ENCODE data around the gene NPAS2. TPM values are rescaled to one million over a fixed set of nuclear protein-coding genes. Genes with fewer than 3 reads are reported as not detected.

NPAS2 gene
- total RNA-seq, 1 experiment from 2014 or later: 12.3 TPM

- ChIA-PET CTCF (interaction anchor here (0.6 kb wide), 3 partner anchors 57 to 217 kb away, joined by 3 read pairs; no protein-coding TSS in a partner anchor), POLR2A (no interaction called here)
- Mint-ChIP-seq H3K9me3 (ENCODE audit: unreplicated experiment) (no peaks in the 10 kb centered on the region), H3K4me1 (ENCODE audit: insufficient read depth, unreplicated experiment) (peaks cover 22% of the 10 kb centered on the region), H3K4me3 (ENCODE audit: unreplicated experiment) (no peak overlapping the region), H3K27me3 (ENCODE audit: insufficient read depth, unreplicated experiment) (no peaks in the 10 kb centered on the region), H3K36me3 (ENCODE audit: insufficient read depth, unreplicated experiment) (peaks cover 6% of the 10 kb centered on the region), H3K27ac (ENCODE audit: low read depth, unreplicated experiment) (no peak overlapping the region)
- intact Hi-C loops (cut with micrococcal nuclease): loop anchor here (5.0 kb wide), 1 partner anchor 78 kb away; no protein-coding TSS in a partner anchor
- no peak for DNase-seq (ENCODE audit: unreplicated experiment)
- no TSS peak for BruUV-seq (replicated peaks)
- TF ChIP-seq CTCF (IDR thresholded peaks at IDR 0.05; ENCODE audit: unreplicated experiment): no peak
These were observed 3.9 kb downstream of the NPAS2 start for GRCh38 chr2:100823665-100824438.

- BruUV-seq (replicated peaks): no TSS peak
- no peaks in the 10 kb centered on the region for H3K27me3 Mint-ChIP-seq (ENCODE audit: insufficient read depth, unreplicated experiment)
- H3K36me3 Mint-ChIP-seq (ENCODE audit: insufficient read depth, unreplicated experiment): peaks cover 6% of the 10 kb centered on the region
- no peak for TF ChIP-seq CTCF (IDR thresholded peaks at IDR 0.05; ENCODE audit: unreplicated experiment)
- POLR2A ChIA-PET: interaction anchor here (1.2 kb wide), 1 partner anchor 25 kb away, joined by 3 read pairs; no protein-coding TSS in a partner anchor
- H3K4me3 Mint-ChIP-seq (ENCODE audit: unreplicated experiment): no peak overlapping the region
- DNase-seq (ENCODE audit: unreplicated experiment): no peak
- no peaks in the 10 kb centered on the region for H3K9me3 Mint-ChIP-seq (ENCODE audit: unreplicated experiment)
- no peak overlapping the region for H3K27ac Mint-ChIP-seq (ENCODE audit: low read depth, unreplicated experiment)
- H3K4me1 Mint-ChIP-seq (ENCODE audit: insufficient read depth, unreplicated experiment): peaks cover 22% of the 10 kb centered on the region
- intact Hi-C loops (cut with micrococcal nuclease): loop anchor here (5.0 kb wide), 1 partner anchor 77 kb away; no protein-coding TSS in a partner anchor
- CTCF ChIA-PET: no interaction called here
These were observed 4.9 kb downstream of the NPAS2 start for GRCh38 chr2:100824842-100825241.

GRCh38 chr2:100826494-100826893 lies 6.6 kb downstream of the NPAS2 start:
- H3K4me1 Mint-ChIP-seq (ENCODE audit: insufficient read depth, unreplicated experiment): peaks cover 16% of the 10 kb centered on the region
- ChIA-PET CTCF (interaction anchor here (0.7 to 0.9 kb wide), 2 partner anchors 16 to 216 kb away, joined by 3 to 4 read pairs; no protein-coding TSS in a partner anchor), POLR2A (no interaction called here)

More at GRCh38 chr2:100826494-100826893, 6.6 kb downstream of the NPAS2 start:
- intact Hi-C loops (cut with micrococcal nuclease): no loop called here
- no peak for TF ChIP-seq CTCF (IDR thresholded peaks at IDR 0.05; ENCODE audit: unreplicated experiment)
- no TSS peak for BruUV-seq (replicated peaks)
- DNase-seq (ENCODE audit: unreplicated experiment): no peak
- Mint-ChIP-seq H3K9me3 (ENCODE audit: unreplicated experiment) (no peaks in the 10 kb centered on the region), H3K27ac (ENCODE audit: low read depth, unreplicated experiment) (no peak overlapping the region), H3K36me3 (ENCODE audit: insufficient read depth, unreplicated experiment) (no peaks in the 10 kb centered on the region), H3K27me3 (ENCODE audit: insufficient read depth, unreplicated experiment) (no peaks in the 10 kb centered on the region), H3K4me3 (ENCODE audit: unreplicated experiment) (no peak overlapping the region)

Data from MCF 10A (cell line).